Osteoblast (primary cell): ENCODE results near the gene CMPK2. TPM values are rescaled to one million over a fixed set of nuclear protein-coding genes. Genes with fewer than 3 reads are reported as not detected.
A peak's percentile ranks its signal among the peaks of the same experiment; 100 is the strongest.

Experiments used
- DNase-seq: peaks from one replicate; pipeline ENCODE4 v3.0.0; 2011; ENCODE audit warnings: low spot score, mixed read lengths; ENCODE audit not compliant: insufficient read length; ENCODE audit errors: missing footprints
- H2AFZ ChIP-seq: 2 replicates; pipeline ENCODE4 v1.6.0; 2011; ENCODE audit warnings: mild to moderate bottlenecking, low read length
- H3K27ac ChIP-seq: 2 replicates; pipeline ENCODE4 v1.5.1; 2011; ENCODE audit warnings: mild to moderate bottlenecking, low read depth, low read length, moderate library complexity
- H3K27me3 ChIP-seq: 2 replicates; pipeline ENCODE4 v1.6.0; 2012; ENCODE audit warnings: mild to moderate bottlenecking, control low read depth, inconsistent platforms, low read length, moderate library complexity; ENCODE audit not compliant: insufficient read depth
- H3K36me3 ChIP-seq: 2 replicates; pipeline ENCODE4 v1.5.1; 2011; ENCODE audit warnings: mild to moderate bottlenecking, low read length, control low read depth, moderate library complexity; ENCODE audit not compliant: insufficient read depth
- H3K4me1 ChIP-seq: 2 replicates; pipeline ENCODE4 v1.5.1; 2011; ENCODE audit warnings: mild to moderate bottlenecking, low read length, control low read depth, moderate library complexity; ENCODE audit not compliant: insufficient read depth
- H3K4me2 ChIP-seq: 2 replicates; pipeline ENCODE4 v1.6.0; 2011; ENCODE audit warnings: mild to moderate bottlenecking, low read length; ENCODE audit not compliant: insufficient read depth
- H3K4me3 ChIP-seq: fragments of 200-600 bp; sonication (generic); 3 replicates; pipeline ENCODE4 v1.5.1; 2012; ENCODE audit warnings: mild to moderate bottlenecking, low read length, inconsistent platforms; ENCODE audit not compliant: insufficient read depth
- H3K79me2 ChIP-seq: 2 replicates; pipeline ENCODE4 v1.6.0; 2012; ENCODE audit warnings: mild to moderate bottlenecking, low read length, control low read depth, inconsistent platforms; ENCODE audit not compliant: insufficient read depth
- H3K9me3 ChIP-seq: 2 replicates; pipeline ENCODE4 v1.5.1; 2011; ENCODE audit warnings: low read depth, low read length, control low read depth
- H4K20me1 ChIP-seq: 2 replicates; pipeline ENCODE4 v1.6.0; 2012; ENCODE audit warnings: mild to moderate bottlenecking, low read length, control low read depth; ENCODE audit not compliant: insufficient read depth
- CTCF ChIP-seq: IDR thresholded peaks from 2 replicates; pipeline ENCODE4 v1.5.1; 2011; ENCODE audit warnings: mild to moderate bottlenecking, low read depth, low read length, moderate library complexity; ENCODE audit errors: extremely low read depth
- total RNA-seq: library from RNA; depleted of rRNA; stranded (reverse); fragments of >200 nt; gene quantifications from 2 replicates; pipeline ENCODE4 v1.2.3, GENCODE V29; 2012

Gene CMPK2
- total RNA-seq, 1 donor: 2.2 TPM

DNA sequence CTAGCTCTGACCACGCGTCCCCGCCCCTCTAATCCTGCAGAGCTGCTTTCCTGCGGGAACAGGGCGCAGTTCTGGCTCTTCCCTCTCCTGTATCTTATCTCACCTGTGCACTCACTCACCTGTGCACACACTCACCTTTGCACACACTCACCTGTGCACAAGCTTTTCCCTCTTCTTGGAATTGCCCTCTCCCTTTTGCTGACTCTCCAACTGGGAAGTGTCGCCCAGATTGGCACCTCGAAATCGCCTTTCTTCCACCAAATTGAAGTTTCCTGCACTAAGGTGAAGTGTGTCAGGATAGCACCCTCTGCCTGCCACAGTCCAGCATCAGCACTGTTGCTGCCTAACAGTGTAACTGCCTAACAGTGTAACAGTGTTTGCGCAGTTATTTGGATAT lies 566 bp upstream of the CMPK2 start:
- Histone ChIP-seq H3K4me2 (peak overlapping the region; percentile 67), H3K9me3 (no peaks in the 10 kb centered on the region), H3K4me3 (peak overlapping the region; percentile 69), H3K36me3 (no peaks in the 10 kb centered on the region), H3K27ac (no peak overlapping the region), H4K20me1 (no peaks in the 10 kb centered on the region), H3K27me3 (peaks cover 12% of the 10 kb centered on the region), H2AFZ (peak overlapping the region; percentile 72), H3K79me2 (no peaks in the 10 kb centered on the region), H3K4me1 (peaks cover 6% of the 10 kb centered on the region)
- peak; percentile 90 for DNase-seq
- peak; percentile 31 for TF ChIP-seq CTCF

GRCh38 chr2:6864923-6865345 lies 773 bp downstream of the CMPK2 start:
- Histone ChIP-seq H3K27me3 (peaks cover 12% of the 10 kb centered on the region), H3K9me3 (no peaks in the 10 kb centered on the region), H3K79me2 (no peaks in the 10 kb centered on the region), H3K27ac (no peak overlapping the region), H3K4me2 (peak overlapping the region; percentile 67), H3K36me3 (no peaks in the 10 kb centered on the region), H2AFZ (no peak overlapping the region), H3K4me3 (peak overlapping the region; percentile 69), H3K4me1 (peaks cover 6% of the 10 kb centered on the region), H4K20me1 (no peaks in the 10 kb centered on the region)
- no peak for TF ChIP-seq CTCF
- no peak for DNase-seq

DNA sequence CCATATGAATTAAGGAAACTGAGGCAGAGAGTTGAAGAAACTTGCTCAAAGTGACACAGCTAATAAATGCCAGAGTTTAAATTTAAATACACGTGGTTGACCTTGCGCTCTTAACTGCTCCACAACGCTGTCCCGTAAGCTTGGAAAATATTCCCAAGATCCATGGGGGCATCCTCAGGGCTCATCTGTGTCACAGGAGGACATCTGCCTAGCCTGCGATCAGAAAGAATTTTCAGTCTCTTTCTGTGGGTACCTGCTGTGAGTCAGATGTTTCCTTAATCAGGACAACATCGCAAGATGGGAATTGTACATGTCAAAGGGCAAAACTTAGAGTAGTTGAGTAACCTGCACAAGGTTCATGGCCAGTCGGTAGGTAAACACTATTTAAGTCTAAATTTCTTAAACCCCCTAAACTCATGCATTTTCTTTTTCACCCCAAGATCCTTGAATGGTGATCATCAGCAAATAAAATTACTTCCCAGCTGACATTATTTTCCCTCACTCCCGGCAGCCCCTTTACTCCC lies 1.4 kb downstream of the CMPK2 start:
- no peak for TF ChIP-seq CTCF
- Histone ChIP-seq H3K4me3 (no peak overlapping the region), H3K79me2 (no peaks in the 10 kb centered on the region), H3K27ac (no peak overlapping the region), H3K36me3 (no peaks in the 10 kb centered on the region), H3K9me3 (no peaks in the 10 kb centered on the region), H3K27me3 (peaks cover 12% of the 10 kb centered on the region), H2AFZ (no peak overlapping the region), H4K20me1 (no peaks in the 10 kb centered on the region), H3K4me1 (peaks cover 6% of the 10 kb centered on the region), H3K4me2 (no peak overlapping the region)
- peak; percentile 30 for DNase-seq

GRCh38 chr2:6863792-6864191 lies 1.9 kb downstream of the CMPK2 start:
- Histone ChIP-seq H3K4me3 (no peak overlapping the region), H3K4me2 (no peak overlapping the region), H3K27me3 (peaks cover 12% of the 10 kb centered on the region), H3K79me2 (no peaks in the 10 kb centered on the region), H2AFZ (no peak overlapping the region), H3K4me1 (peaks cover 6% of the 10 kb centered on the region), H3K9me3 (no peaks in the 10 kb centered on the region), H3K27ac (no peak overlapping the region), H3K36me3 (no peaks in the 10 kb centered on the region), H4K20me1 (no peaks in the 10 kb centered on the region)
- peak; percentile 47 for DNase-seq
- no peak for TF ChIP-seq CTCF
